Kidney tubule cell (primary cell): ENCODE results near the gene LRP6.

Experiments
- DNase-seq: peaks from one replicate; pipeline ENCODE4 v3.0.0-alpha.2; 2018; ENCODE audit warnings: low spot score

LRP6 gene

GRCh38 chr12:12214635-12215131 lies 52.2 kb downstream of the LRP6 start:
- peak; percentile 66 for DNase-seq

- DNase-seq, result no peak
These were observed 52.6 kb downstream of the LRP6 start for GRCh38 chr12:12214201-12214600.

- no peak for DNase-seq
These were observed 54.1 kb downstream of the LRP6 start for GRCh38 chr12:12212769-12213168.

- no peak for DNase-seq
These were observed 55.9 kb downstream of the LRP6 start for GRCh38 chr12:12210983-12211382.

- no peak for DNase-seq
These were observed 56.4 kb downstream of the LRP6 start for GRCh38 chr12:12210416-12210815.

GRCh38 chr12:12209675-12210074 lies 57.2 kb downstream of the LRP6 start:
- DNase-seq, result no peak

- DNase-seq, result no peak
These were observed 57.8 kb downstream of the LRP6 start for GRCh38 chr12:12209043-12209442.

- peak; percentile 37 for DNase-seq
These were observed 59.1 kb downstream of the LRP6 start for GRCh38 chr12:12207746-12208145.

- no peak for DNase-seq
These were observed 60.0 kb downstream of the LRP6 start for GRCh38 chr12:12206776-12207388.

GRCh38 chr12:12202747-12203146 lies 64.1 kb downstream of the LRP6 start:
- no peak for DNase-seq

- no peak for DNase-seq
These were observed 64.7 kb downstream of the LRP6 start for GRCh38 chr12:12202105-12202504.

- DNase-seq, result no peak
These were observed 65.5 kb downstream of the LRP6 start for GRCh38 chr12:12201274-12201758.

GRCh38 chr12:12200363-12200762 lies 66.5 kb downstream of the LRP6 start:
- DNase-seq, result no peak

- no peak for DNase-seq
These were observed 68.7 kb downstream of the LRP6 start for GRCh38 chr12:12198124-12198523.

- no peak for DNase-seq
These were observed 69.7 kb downstream of the LRP6 start for GRCh38 chr12:12197128-12197527.

GRCh38 chr12:12195516-12195915 lies 71.3 kb downstream of the LRP6 start:
- DNase-seq, result no peak

GRCh38 chr12:12195081-12195480 lies 71.8 kb downstream of the LRP6 start:
- DNase-seq, result no peak

- DNase-seq, result peak; percentile 53
These were observed 72.6 kb downstream of the LRP6 start for GRCh38 chr12:12194206-12194605.

- DNase-seq, result no peak
These were observed 75.8 kb downstream of the LRP6 start for GRCh38 chr12:12191008-12191407.

GRCh38 chr12:12190087-12190809 lies 76.6 kb downstream of the LRP6 start:
- DNase-seq, result peak; percentile 47

- no peak for DNase-seq
These were observed 81.4 kb downstream of the LRP6 start for GRCh38 chr12:12185414-12185813.

GRCh38 chr12:12182703-12183365 lies 84.0 kb downstream of the LRP6 start:
- DNase-seq, result peak; percentile 42

- peak; percentile 66 for DNase-seq
These were observed 85.3 kb downstream of the LRP6 start for GRCh38 chr12:12181511-12181910.
